ENCODE data around the gene ZBED4. TPM values are rescaled to one million over a fixed set of nuclear protein-coding genes. Genes with fewer than 3 reads are reported as not detected.

Gene ZBED4
- polyA plus RNA-seq, 3 donors = 15.2 to 18.6 (median 17.2) TPM

DNA sequence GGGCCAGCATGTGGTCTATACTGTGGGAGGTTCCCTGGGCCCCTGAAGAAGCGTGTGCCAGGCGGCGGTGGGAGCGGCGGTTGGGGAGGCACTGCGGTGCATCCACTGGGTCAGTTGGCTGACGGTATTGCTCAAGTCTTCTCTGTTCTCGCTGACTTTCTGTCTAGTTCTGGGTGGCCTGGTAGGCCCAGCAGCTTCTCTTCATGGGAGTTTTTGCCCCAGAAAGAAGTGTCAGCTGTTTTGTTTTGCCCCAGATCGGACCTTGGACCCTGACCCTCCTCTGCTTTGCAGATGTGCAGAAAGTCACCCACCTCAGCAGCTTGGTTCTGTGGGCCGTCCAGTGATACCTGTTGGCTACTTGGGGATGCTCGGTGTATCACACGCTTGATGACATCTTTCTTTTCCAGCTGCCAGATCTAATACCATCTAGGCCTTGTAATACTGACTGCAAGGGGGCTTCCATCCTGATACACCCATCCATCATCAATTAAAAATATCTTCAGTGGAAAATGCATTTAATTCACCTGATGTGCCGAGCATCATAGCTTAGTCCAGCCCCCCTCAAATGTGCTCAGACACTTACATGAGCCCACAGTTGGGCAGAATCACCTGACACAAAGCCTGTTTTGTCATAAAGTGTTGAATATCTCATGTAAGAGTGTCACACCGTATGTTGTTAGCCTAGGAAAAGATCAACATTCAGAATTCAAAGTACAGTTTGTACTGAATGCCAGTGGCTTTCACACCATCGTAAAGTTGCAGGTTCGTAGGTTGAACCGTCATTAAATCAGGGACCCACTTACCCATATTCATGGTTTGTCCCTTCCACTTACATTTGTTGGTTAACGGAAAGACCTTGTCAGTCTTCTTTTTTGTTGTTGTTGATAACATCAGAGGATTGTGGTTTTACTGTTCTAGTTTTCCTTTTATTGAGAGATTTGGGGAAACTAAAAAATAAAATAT, 13.9 kb downstream of the ZBED4 start:
- no peak for DNase-seq (ENCODE audit: extremely low read depth in 1 of 11, low read depth in 9 of 11, low spot score in 4 of 11)

GRCh38 chr22:49869086-49869830, 15.6 kb downstream of the ZBED4 start:
- DNase-seq (ENCODE audit: extremely low read depth in 1 of 11, low read depth in 9 of 11, low spot score in 4 of 11) = no peak

- no peak for DNase-seq (ENCODE audit: extremely low read depth in 1 of 11, low read depth in 9 of 11, low spot score in 4 of 11)
These were observed 16.4 kb downstream of the ZBED4 start for GRCh38 chr22:49869845-49870712.

GRCh38 chr22:49871482-49871881, 17.8 kb downstream of the ZBED4 start:
- DNase-seq (ENCODE audit: extremely low read depth in 1 of 11, low read depth in 9 of 11, low spot score in 4 of 11) = no peak

DNA sequence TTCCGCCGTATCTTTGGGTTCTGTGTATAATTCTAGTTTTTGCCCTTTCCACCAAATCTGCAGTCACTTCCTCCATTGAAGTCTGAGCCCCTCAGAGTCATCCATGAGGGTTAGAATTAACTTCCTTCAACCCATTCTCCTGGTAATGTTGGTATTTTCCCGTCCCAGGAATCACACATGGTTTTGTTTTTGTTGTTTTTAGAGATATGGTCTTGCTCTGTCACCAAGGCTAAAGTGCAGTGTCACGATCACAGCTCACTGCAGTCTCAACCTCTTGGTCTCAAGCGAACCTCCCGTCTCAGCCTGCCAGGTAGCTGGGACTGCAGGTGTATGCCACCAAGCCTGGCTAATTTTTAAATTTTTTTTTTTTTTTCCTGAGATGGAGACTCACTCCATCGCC, 18.7 kb downstream of the ZBED4 start:
- no peak for DNase-seq (ENCODE audit: extremely low read depth in 1 of 11, low read depth in 9 of 11, low spot score in 4 of 11)

DNA sequence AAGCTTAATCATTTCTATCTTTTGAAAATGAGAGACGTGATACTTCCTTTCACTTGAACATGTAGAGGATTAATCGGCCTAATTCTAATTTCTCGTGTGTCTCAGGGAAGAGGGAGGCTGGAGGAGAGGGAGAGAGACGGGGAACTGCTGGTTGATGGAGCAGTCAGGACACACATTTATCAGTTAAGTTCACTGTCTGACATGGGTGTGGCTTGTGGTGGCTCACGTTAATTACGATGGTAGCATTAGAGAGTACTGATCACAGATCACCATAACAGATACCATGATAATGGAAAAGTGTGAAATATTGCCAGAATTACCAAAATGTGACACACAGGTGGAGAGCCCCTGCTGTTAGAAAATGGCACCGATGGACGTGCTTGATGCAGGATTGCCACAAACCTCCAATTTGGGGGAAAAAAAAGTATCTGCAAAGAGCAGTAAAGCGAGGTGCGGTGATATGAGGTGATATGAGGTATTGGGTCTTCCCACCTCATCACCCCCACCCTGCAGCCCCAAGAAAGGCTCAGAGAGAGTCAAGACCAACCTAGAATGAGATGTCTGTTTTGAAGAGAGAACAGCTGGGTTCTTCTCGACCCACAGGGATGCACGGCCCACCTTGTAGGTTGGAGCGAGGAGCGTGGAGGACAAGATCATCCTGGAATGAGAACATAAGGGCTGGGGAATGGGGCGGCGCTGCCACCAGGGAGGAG, 19.7 kb downstream of the ZBED4 start:
- no peak for DNase-seq (ENCODE audit: extremely low read depth in 1 of 11, low read depth in 9 of 11, low spot score in 4 of 11)

GRCh38 chr22:49877642-49878041, 24.0 kb downstream of the ZBED4 start:
- DNase-seq (ENCODE audit: extremely low read depth in 1 of 11, low read depth in 9 of 11, low spot score in 4 of 11) = no peak

GRCh38 chr22:49878206-49878605, 24.6 kb downstream of the ZBED4 start:
- no peak for DNase-seq (ENCODE audit: extremely low read depth in 1 of 11, low read depth in 9 of 11, low spot score in 4 of 11)

GRCh38 chr22:49879871-49880270, 26.2 kb downstream of the ZBED4 start:
- no peak for DNase-seq (ENCODE audit: extremely low read depth in 1 of 11, low read depth in 9 of 11, low spot score in 4 of 11)

DNA sequence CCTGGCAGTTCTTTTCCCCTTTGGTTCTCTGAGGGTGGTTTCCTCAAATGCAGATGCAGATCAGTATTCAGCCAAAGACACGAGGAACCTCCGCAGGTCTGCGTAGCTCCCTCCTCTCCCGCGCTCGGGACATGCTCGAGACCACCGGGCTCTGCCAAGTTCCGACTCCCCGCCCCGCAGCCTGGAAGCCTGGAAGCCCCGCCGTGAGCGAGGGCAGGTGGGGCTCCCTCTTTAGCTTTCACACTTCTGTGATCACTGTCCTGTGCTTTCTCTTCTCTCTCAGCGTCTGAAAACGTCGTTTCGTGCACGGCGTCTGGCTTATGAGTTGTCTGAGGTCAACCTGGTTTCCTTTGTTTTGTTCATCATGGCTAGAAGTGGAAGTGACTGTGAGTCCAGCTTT, 26.6 kb downstream of the ZBED4 start:
- DNase-seq (ENCODE audit: extremely low read depth in 1 of 11, low read depth in 9 of 11, low spot score in 4 of 11) = no peak

DNA sequence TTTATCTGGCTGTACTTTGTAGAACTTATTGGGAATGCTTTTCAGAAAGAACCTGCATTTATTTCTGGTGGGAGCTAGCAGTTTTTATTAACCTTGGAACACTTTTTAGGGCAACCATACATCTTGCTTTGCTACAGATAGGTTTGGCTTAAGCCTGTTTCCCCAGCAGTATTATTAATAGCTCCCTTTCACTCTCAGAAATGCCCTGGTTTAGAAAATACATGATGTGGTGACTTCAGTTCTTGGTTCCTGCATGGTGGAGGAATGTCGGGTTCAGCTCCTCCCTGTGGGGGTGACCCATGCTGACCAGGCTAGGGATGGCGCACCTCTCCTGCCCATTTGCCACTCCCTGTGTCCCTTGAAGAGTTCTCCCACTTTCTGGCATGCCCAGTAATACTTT, 28.2 kb downstream of the ZBED4 start:
- DNase-seq (ENCODE audit: extremely low read depth in 1 of 11, low read depth in 9 of 11, low spot score in 4 of 11) = no peak

GRCh38 chr22:49882519-49883293, 29.1 kb downstream of the ZBED4 start:
- no peak for DNase-seq (ENCODE audit: extremely low read depth in 1 of 11, low read depth in 9 of 11, low spot score in 4 of 11)

DNA sequence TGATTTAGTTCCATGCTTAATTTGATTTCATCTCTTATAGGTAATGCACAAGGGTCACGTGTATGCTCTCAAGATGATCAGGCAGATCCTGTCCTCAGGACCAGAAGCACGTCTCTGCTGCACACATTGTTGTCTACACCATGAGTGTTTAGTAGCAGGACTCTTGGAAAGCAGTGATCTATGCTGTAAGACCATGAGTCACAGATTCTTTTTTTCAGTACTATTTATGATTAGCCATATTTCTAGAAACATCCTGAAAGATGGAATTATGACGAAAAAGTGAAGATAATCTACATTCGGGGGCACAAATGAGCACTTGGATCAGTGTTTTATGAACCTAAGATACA, 29.6 kb downstream of the ZBED4 start:
- DNase-seq (ENCODE audit: extremely low read depth in 1 of 11, low read depth in 9 of 11, low spot score in 4 of 11) = no peak

GRCh38 chr22:49884075-49884474, 30.4 kb downstream of the ZBED4 start:
- DNase-seq (ENCODE audit: extremely low read depth in 1 of 11, low read depth in 9 of 11, low spot score in 4 of 11) = no peak

DNA sequence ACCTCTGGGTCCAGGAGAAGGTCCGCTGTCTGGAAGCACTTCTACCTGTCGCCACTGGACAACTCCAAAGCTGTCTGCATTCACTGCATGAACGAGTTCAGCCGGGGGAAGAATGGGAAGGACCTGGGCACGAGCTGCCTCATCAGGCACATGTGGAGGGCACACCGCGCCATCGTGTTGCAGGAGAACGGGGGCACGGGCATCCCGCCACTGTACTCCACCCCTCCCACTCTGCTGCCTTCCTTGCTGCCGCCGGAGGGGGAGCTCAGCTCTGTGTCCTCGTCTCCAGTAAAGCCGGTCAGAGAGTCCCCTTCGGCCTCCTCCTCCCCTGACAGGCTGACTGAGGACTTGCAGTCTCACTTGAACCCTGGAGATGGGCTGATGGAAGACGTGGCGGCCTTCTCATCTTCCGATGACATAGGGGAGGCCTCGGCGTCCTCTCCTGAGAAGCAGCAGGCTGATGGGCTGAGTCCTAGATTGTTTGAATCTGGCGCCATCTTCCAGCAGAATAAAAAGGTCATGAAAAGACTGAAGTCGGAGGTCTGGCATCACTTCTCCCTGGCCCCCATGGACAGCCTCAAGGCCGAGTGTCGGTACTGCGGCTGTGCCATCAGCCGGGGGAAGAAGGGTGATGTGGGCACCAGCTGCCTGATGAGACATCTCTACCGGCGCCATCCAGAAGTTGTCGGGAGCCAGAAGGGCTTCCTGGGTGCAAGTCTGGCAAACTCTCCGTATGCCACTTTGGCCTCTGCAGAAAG, 31.0 kb downstream of the ZBED4 start:
- DNase-seq (ENCODE audit: extremely low read depth in 1 of 11, low read depth in 9 of 11, low spot score in 4 of 11) = no peak

- no peak for DNase-seq (ENCODE audit: extremely low read depth in 1 of 11, low read depth in 9 of 11, low spot score in 4 of 11)
These were observed 31.6 kb downstream of the ZBED4 start for GRCh38 chr22:49885281-49885680.

- DNase-seq (ENCODE audit: extremely low read depth in 1 of 11, low read depth in 9 of 11, low spot score in 4 of 11) = no peak
These were observed 32.2 kb downstream of the ZBED4 start for GRCh38 chr22:49885881-49886280.

Data from renal cortex interstitium (tissue), 11 donors.